COR-L47 (cell line): ENCODE data around the gene FNDC3B.

Source experiments
- DNase-seq: peaks from one replicate; lab custom pipeline; 2025; lab: John Stamatoyannopoulos, UW

FNDC3B gene

GRCh38 chr3:172112734-172113120 is 73.3 kb downstream of the FNDC3B start:
- no peak for DNase-seq

GRCh38 chr3:172113710-172114109 is 74.3 kb downstream of the FNDC3B start:
- DNase-seq = no peak

- DNase-seq = no peak
Observed at GRCh38 chr3:172115059-172115458, 75.7 kb downstream of the FNDC3B start.

GRCh38 chr3:172115787-172116186 is 76.4 kb downstream of the FNDC3B start:
- DNase-seq = no peak

DNA sequence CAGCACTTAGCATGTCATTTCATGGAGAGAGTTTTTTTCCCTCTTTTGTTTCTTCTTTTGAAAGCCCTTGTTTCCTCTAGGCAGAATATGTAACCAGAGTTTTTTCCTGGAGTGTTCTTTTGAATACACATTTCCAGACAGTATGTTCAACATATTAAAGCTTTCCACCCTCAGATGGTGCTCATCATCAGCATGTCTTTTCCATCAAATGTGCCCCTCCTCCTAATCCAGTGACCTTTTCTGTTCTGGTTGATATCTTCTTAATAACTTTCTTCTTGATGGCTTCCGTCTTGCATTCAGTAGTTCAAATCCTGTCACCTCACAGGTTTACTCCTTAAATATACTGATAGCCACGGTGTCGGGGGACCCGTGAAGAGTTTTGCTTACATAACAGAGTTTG is 78.6 kb downstream of the FNDC3B start:
- no peak for DNase-seq

- no peak for DNase-seq
Observed at GRCh38 chr3:172119266-172119969, 80.0 kb downstream of the FNDC3B start.

GRCh38 chr3:172120912-172121311 is 81.5 kb downstream of the FNDC3B start:
- DNase-seq = no peak

- DNase-seq = no peak
Observed at GRCh38 chr3:172121981-172122380, 82.6 kb downstream of the FNDC3B start.

DNA sequence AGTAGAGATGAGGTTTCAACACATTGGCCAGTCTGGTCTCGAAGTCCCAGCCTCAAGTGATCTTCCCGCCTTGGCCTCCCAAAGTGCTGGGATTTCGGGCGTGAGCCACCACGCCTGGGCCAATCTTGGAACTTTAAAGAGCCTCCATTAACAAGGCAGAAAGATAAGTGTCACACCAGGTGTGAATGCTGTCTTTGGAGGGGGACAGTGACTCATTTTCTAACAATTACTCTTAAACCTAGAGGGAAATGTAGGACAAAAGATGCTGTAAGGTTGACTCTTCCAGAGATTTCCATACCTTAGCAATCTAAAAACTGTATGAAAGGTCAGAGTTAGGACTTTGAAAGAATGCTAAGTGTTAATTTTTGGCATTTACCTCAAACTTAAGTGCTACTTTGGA is 84.9 kb downstream of the FNDC3B start:
- DNase-seq = no peak

DNA sequence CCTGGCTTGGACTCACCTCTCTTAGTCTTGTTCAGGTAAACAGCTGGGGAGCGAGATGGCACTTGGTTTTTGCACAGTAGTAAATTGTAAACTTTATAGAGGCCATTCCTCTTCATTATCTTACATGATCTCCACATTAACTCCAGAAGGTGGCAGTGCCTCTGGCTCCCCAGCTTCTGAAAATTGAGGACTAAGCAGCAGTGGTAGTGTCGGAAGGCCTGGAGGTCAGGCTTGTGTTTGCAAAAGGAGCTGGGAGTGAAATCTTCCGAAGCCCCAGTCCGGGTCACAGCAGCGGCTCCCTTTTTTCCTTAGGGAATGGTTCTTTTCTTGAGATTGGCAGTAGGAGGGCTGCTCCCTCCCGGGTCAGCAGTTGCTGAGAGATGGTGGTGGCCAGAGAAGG is 85.7 kb downstream of the FNDC3B start:
- DNase-seq = no peak

GRCh38 chr3:172125963-172126457 is 86.6 kb downstream of the FNDC3B start:
- no peak for DNase-seq

DNA sequence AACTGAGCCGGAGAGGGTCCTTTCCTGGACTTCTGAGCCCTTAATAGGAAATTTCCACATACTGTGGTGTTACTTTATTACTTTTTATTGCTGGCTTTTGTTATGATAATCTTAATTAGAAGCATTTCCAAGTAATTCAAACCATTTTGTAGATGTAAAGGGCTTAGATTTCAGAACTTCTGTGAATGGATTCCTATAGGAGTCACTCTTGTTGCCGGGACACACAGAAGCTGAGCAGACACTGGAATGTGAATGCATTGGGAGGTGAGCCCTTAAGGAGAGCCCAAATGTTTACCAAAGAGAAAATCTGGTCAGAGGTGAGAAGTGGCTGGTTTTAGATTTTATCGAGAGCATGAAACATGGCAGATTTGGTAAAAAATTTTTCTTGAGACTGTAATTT is 87.4 kb downstream of the FNDC3B start:
- no peak for DNase-seq

- DNase-seq = no peak
Observed at GRCh38 chr3:172127141-172127540, 87.8 kb downstream of the FNDC3B start.

DNA sequence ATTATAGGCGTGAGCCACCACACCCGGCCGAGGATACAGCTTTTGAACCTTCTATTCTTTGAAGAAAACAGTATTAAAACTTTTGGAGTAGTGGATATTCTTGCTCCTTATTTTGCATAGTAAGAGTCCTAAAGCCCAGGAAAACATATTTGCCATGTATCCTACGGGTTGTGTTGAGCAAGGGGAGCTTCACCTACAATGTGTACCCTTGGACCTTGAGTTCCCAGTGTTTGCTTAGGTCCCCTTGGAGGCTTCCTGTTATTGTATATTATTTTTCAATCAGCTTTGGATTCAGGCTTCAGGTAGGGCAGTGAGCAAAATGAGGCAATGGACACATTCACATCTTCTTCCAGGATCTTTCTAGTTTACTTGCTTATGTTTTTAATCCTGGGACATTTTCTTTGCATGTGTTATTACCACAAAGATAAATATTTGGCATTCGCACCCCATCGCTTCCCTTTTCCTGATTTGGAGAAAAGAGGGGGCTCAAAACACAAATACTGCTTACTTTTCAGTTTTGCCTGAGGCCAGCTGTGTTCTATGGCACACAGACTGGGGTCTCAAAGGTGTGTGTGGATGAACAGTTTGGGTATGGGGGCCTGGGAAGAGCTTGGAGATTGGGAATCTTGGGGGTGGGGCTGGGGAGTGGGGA is 88.7 kb downstream of the FNDC3B start:
- no peak for DNase-seq

DNA sequence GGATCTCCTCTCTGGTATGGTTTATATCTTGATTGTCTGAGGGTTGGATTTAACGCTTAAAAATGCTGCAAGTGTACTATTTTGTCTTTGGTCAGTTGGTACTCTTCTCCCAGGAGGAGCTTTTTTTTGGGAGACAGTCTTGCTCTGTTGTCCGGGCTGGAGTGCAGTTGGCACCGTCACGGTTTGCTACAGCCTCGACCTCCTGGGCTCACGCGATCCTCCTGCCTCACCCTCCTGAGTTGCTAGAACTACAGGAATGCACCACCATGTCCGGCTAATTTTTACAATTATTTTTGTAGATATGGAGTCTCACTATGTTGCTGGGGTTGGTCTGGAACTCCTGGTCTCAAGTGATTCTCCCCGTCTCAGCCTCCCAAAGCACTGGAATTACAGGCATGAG is 89.5 kb downstream of the FNDC3B start:
- no peak for DNase-seq

DNA sequence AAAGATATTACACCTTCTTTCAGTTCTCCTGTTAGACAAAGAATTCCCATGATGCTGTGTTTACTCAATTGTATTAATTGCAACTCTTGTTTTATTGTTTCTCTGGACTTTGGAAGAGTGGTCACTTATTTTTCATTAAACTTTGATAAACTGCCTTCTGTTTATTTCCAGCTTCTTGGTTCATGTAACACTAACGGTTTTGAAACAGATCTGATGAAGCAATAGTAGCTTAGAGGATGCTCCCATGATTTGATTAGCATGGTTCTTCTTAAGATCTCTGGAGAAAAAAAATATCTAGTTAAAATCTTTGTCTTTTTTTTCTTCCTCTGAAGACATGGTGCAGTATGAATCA is 90.1 kb downstream of the FNDC3B start:
- DNase-seq = no peak

- DNase-seq = no peak
Observed at GRCh38 chr3:172129850-172130716, 90.7 kb downstream of the FNDC3B start.

- no peak for DNase-seq
Observed at GRCh38 chr3:172130717-172131050, 91.3 kb downstream of the FNDC3B start.

DNA sequence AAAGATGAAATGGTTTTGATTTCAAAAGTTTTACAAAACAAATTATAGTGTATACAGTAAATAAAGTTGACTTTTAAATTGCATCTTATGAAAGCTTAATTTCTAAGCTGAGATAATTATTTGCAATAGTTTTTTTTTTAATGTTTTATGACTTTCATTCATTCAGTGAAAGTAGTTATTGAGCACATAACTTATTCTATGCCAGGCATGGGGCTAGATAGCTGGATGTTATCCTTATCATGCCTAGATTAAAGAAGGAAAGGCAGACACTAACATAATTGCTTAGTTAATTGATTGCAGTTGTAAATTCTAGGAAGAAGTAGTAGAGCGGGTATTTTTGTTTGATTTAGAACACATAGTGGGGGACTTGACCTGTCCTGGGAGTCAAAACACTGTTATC is 92.4 kb downstream of the FNDC3B start:
- no peak for DNase-seq

DNA sequence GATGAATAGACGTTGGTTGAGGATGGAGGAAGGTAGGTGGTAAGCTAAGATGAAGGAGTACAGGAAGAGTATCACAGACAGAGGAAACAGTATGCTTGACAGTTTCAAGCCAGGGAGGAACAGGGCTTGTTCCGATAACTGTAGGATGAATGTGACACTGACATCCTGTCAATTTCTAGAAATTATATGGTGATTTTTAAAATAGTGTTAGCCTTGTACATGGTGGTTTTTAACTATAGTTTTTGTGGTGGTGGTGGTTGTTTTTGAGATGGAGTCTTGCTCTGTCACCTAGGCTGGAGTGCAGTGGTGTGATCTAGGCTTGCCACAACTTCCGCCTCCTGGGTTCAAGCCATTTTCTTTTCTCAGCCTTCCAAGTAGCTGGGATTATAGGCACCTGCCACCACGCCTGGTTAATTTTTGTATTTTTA is 92.8 kb downstream of the FNDC3B start:
- no peak for DNase-seq

DNA sequence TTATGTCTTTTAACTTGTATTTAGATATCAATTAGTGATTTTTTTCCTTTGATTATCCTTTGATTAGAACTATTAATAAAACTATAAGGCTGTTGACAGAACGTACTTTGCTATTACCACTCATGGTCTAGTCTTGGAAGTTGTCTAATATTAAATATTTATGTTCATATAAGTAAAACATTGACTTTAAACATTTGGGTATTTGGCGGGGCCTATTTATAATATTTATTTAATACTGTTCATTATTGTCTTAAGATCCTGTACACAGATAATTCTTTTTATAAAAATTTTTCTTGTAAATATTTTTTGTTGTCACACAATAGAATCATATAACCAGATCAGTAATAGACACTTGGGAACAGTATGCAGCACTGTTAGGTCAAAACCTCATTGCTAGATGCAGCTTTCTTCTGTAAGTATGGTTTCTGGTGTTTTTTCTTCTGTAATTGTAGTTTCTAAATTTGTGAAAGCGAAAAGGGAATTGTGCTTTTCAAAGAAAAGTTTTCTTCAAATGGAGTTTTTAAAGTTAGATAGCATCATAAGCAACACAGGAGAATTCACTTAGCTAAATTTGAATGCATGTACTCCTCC is 93.4 kb downstream of the FNDC3B start:
- no peak for DNase-seq

GRCh38 chr3:172133838-172134237 is 94.5 kb downstream of the FNDC3B start:
- no peak for DNase-seq

DNA sequence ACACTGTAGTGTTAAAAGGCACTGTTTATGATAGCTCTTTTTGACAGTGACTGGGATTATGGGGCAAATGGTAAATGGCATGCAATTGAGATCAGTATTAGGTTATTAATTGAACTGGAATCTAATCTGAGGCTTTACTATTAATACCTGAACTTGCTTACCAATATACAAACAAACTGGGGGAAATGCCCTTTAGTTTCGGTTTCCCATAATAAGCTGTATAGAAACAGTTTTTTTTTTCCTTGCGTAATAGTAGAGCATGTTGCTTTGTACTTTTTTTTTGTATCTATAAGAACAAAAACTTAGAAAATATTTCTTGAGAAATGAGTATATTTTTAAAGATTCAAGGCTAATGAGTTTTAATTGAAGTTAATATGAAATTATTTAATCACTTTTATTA is 95.0 kb downstream of the FNDC3B start:
- no peak for DNase-seq
